ENCODE measurements around the gene CYSRT1.
"Not testable (repeated sequence)": the region's sequence is repeated elsewhere in the genome, so short reads cannot be mapped to it uniquely, and the experiment has no call there.

CYSRT1 gene

GRCh38 chr9:137237759-137238726 lies 13.1 kb downstream of the CYSRT1 start:
- no peak for DNase-seq (ENCODE audit: low read depth in 2 of 2)

- not testable (repeated sequence) for DNase-seq (ENCODE audit: low read depth in 2 of 2)
These were observed 14.7 kb downstream of the CYSRT1 start for GRCh38 chr9:137239541-137240200.

GRCh38 chr9:137240318-137240840 lies 15.4 kb downstream of the CYSRT1 start:
- peak; percentile 58 to 67 for DNase-seq (ENCODE audit: low read depth in 2 of 2)

- peak; percentile 95 to 98 for DNase-seq (ENCODE audit: low read depth in 2 of 2)
These were observed 16.0 kb downstream of the CYSRT1 start, which contains the start of gene TUBB4B for GRCh38 chr9:137240841-137241489. Gene TUBB4B (plus strand): TSS chr9:137241287. CDS start chr9:137241361, 74 bp downstream.

- peak; percentile 55 to 66 for DNase-seq (ENCODE audit: low read depth in 2 of 2)
These were observed 16.7 kb downstream of the CYSRT1 start for GRCh38 chr9:137241490-137242268.

GRCh38 chr9:137242269-137243203 lies 17.6 kb downstream of the CYSRT1 start:
- no peak for DNase-seq (ENCODE audit: low read depth in 2 of 2)

GRCh38 chr9:137243266-137243625 lies 18.3 kb downstream of the CYSRT1 start:
- DNase-seq (ENCODE audit: low read depth in 2 of 2): not testable (repeated sequence)

- no peak for DNase-seq (ENCODE audit: low read depth in 2 of 2)
These were observed 18.9 kb downstream of the CYSRT1 start for GRCh38 chr9:137243626-137244485.

- no peak for DNase-seq (ENCODE audit: low read depth in 2 of 2)
These were observed 19.8 kb downstream of the CYSRT1 start for GRCh38 chr9:137244486-137245449.

GRCh38 chr9:137245450-137246421 lies 20.8 kb downstream of the CYSRT1 start:
- DNase-seq (ENCODE audit: low read depth in 2 of 2): no peak

- DNase-seq (ENCODE audit: low read depth in 2 of 2): no peak
These were observed 22.4 kb downstream of the CYSRT1 start for GRCh38 chr9:137247135-137247915.

- no peak for DNase-seq (ENCODE audit: low read depth in 2 of 2)
These were observed 22.9 kb downstream of the CYSRT1 start for GRCh38 chr9:137247916-137248175.

- DNase-seq (ENCODE audit: low read depth in 2 of 2): no peak
These were observed 25.6 kb downstream of the CYSRT1 start for GRCh38 chr9:137250329-137251193.

- DNase-seq (ENCODE audit: low read depth in 2 of 2): no peak
These were observed 26.2 kb downstream of the CYSRT1 start, which contains the start of gene STPG3 for GRCh38 chr9:137251194-137251461. Gene STPG3 (plus strand): TSS chr9:137251286. CDS start chr9:137251287, 1 bp downstream.

- no peak for DNase-seq (ENCODE audit: low read depth in 2 of 2)
These were observed 26.7 kb downstream of the CYSRT1 start for GRCh38 chr9:137251490-137252268.

Data from stimulated activated CD8-positive, alpha-beta memory T cell treated with anti-CD3 and anti-CD28 coated beads, Interleukin-15, amount 100 ng/mL, for 4 hours (primary cell).